Measurements from ENCODE around the gene EDNRA. TPM values are rescaled to one million over a fixed set of nuclear protein-coding genes. Genes with fewer than 3 reads are reported as not detected.

EDNRA gene
- total RNA-seq, 1 donor from 2014 or later = 28.3 TPM

DNA sequence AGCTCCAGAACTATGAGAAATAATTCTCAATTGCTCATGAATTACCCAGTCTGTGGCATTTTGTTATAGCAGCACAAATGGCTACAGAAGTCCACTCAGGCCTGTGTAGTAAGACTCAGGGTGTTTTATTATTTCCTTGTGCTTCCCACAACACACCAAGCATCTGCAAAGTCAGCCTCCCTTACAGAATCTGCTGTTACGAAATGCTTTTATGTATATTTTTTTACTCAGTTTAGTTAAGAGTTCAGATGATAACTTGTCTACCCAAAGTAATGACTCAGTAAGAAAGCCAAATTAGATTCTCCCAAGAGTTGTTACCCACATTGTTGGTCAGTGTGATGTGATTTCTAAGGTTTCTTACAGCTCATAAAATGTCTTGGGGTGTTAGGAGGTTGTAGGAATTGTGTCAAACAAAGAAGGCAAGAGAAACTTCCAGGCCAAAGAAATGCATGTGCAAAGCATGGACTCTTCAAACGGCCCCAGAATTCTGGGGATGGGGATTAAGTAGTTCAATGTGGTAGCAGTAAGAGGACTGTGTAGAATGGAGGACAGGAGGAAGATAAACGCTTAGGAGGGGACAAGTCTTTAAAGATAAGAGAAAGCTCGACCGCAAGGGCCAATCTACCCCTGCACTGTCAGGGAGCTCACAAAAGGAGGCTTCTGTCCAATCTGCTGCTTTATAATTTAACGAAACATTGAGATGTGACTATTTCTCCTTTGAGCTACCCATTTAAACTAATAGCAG lies 100.9 kb downstream of the EDNRA start:
- Histone ChIP-seq H3K36me3 (no peaks in the 10 kb centered on the region), H3K27me3 (no peaks in the 10 kb centered on the region), H3K27ac (no peak overlapping the region), H3K4me1 (no peaks in the 10 kb centered on the region), H3K9me3 (no peaks in the 10 kb centered on the region), H3K4me3 (no peak overlapping the region)
- no peak for DNase-seq
- intact Hi-C loops (cut with DNase I) = loop anchor here (10.0 kb wide), 1 partner anchor 567 kb away; no protein-coding TSS in a partner anchor
- TF ChIP-seq, protein P1, sequence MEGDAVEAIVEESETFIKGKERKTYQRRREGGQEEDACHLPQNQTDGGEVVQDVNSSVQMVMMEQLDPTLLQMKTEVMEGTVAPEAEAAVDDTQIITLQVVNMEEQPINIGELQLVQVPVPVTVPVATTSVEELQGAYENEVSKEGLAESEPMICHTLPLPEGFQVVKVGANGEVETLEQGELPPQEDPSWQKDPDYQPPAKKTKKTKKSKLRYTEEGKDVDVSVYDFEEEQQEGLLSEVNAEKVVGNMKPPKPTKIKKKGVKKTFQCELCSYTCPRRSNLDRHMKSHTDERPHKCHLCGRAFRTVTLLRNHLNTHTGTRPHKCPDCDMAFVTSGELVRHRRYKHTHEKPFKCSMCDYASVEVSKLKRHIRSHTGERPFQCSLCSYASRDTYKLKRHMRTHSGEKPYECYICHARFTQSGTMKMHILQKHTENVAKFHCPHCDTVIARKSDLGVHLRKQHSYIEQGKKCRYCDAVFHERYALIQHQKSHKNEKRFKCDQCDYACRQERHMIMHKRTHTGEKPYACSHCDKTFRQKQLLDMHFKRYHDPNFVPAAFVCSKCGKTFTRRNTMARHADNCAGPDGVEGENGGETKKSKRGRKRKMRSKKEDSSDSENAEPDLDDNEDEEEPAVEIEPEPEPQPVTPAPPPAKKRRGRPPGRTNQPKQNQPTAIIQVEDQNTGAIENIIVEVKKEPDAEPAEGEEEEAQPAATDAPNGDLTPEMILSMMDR (IDR thresholded peaks at IDR 0.05) = no peak
- no peak for ATAC-seq

DNA sequence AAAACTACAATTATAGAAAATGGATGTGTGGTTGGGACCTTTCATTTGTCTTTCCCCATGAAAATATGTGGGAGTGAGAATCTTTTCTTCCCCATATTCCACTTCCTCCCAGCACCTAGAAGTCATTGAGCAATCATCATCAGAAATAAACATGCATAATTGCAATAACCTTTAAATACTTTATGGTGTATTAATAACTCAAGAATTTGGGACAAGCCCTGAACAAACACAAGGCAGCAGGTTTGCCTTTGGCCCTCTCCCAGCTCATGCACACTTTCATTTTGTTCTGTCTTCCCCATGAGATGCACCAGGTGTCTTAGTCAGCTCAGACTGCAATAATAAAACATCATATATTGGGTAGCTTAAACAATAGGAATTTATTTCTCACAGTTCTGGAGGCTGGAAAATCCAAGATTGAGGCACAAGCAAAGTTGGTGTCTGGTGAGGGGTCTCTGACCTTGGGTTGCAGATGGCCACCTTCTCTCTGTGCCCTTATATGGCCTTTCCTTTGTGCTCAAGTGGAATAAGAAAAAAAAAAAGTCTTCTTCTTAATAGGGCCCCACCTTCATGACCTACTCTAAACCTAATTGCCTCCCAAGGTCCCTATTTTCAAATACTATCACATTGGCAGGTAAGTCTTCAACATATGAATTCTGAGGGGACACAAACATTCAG lies 101.6 kb downstream of the EDNRA start:
- Histone ChIP-seq H3K4me3 (no peak overlapping the region), H3K27me3 (no peaks in the 10 kb centered on the region), H3K9me3 (no peaks in the 10 kb centered on the region), H3K36me3 (no peaks in the 10 kb centered on the region), H3K4me1 (no peaks in the 10 kb centered on the region), H3K27ac (no peak overlapping the region)
- DNase-seq (no peak), ATAC-seq (no peak)
- TF ChIP-seq, protein P1 (IDR thresholded peaks at IDR 0.05) = no peak
- intact Hi-C loops (cut with DNase I) = loop anchor here (10.0 kb wide), 1 partner anchor 568 kb away; no protein-coding TSS in a partner anchor

DNA sequence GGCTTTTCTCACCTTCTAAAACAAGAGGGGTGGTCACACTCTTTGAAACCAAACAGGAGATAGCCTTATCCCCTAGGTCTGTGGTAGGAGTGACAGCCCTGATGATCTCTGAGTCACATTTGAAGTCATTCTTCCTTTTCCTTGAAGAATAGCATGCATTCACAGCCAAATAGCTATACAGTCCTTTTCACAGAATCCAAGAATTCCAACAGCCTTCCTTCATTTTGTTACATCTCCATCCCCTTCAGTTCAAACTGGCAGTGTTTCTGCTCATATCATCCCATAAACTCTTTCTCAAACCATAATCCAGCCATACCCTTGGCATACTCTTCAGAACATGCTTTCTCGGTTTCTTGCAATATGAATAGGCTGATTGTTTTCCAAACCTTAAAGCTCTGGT lies 103.0 kb downstream of the EDNRA start:
- DNase-seq (no peak), ATAC-seq (no peak)
- intact Hi-C loops (cut with DNase I) = loop anchor here (10.0 kb wide), 1 partner anchor 569 kb away; no protein-coding TSS in a partner anchor
- TF ChIP-seq, protein P1 (IDR thresholded peaks at IDR 0.05) = no peak
- H3K4me3 ChIP-seq = no peak overlapping the region
- no peaks in the 10 kb centered on the region for H3K9me3 ChIP-seq
- no peaks in the 10 kb centered on the region for H3K36me3 ChIP-seq
- no peaks in the 10 kb centered on the region for H3K27me3 ChIP-seq
- H3K27ac ChIP-seq = no peak overlapping the region
- H3K4me1 ChIP-seq = no peaks in the 10 kb centered on the region

DNA sequence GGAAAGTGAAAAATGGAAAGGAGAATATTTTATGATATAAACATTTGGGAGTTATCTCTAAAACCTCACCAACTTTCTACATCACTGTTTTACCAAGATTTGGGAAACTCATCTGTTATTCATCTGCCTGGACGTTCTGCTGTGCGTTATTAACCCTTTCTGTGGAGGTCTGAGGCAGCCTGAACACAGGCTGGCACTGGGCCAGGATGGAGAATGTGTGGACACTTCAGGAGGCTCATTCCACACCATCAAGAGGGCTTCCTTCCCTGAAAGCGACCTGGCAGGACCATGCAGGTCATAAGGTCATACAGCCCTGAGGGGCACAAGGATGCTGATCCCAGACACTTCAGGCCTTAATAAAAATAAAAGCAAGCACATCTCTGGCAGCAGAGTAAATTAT lies 105.1 kb downstream of the EDNRA start:
- Histone ChIP-seq H3K4me3 (no peak overlapping the region), H3K36me3 (no peaks in the 10 kb centered on the region), H3K27ac (no peak overlapping the region), H3K27me3 (no peaks in the 10 kb centered on the region), H3K4me1 (peaks cover 6% of the 10 kb centered on the region), H3K9me3 (no peaks in the 10 kb centered on the region)
- intact Hi-C loops (cut with DNase I) = loop anchor here (10.0 kb wide), 1 partner anchor 571 kb away; no protein-coding TSS in a partner anchor
- no peak for DNase-seq
- TF ChIP-seq, protein P1 (IDR thresholded peaks at IDR 0.05) = no peak
- no peak for ATAC-seq

DNA sequence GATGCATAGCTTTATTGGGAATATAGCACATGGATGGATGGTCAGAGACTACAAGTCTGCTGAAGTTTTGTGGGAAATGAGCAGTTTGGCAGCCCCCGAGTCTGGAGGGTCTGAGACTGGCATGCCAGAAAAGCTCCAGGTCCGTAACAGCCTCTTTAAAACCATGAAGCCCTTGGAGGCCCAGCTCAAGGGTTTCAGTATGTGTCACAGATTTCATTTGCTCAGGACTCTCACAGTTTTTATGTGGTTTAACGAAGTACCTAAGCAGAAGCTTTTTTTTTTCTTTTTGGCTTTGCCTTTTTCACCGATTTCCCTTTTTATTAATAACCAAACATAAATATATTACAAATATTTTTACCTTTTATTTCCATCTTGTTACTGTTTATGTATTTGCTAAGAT lies 105.7 kb downstream of the EDNRA start:
- intact Hi-C loops (cut with DNase I) = loop anchor here (10.0 kb wide), 1 partner anchor 572 kb away; no protein-coding TSS in a partner anchor
- no peak for DNase-seq
- TF ChIP-seq, protein P1 (IDR thresholded peaks at IDR 0.05) = no peak
- H3K4me3 ChIP-seq = no peak overlapping the region
- H3K27me3 ChIP-seq = no peaks in the 10 kb centered on the region
- ATAC-seq = no peak
- peaks cover 6% of the 10 kb centered on the region for H3K4me1 ChIP-seq
- H3K27ac ChIP-seq = no peak overlapping the region
- no peaks in the 10 kb centered on the region for H3K36me3 ChIP-seq
- no peaks in the 10 kb centered on the region for H3K9me3 ChIP-seq
